H1 (cell line): Measurements from ENCODE around the gene ZBTB18. TPM values are rescaled to one million over a fixed set of nuclear protein-coding genes. Genes with fewer than 3 reads are reported as not detected.

Source experiments
- BCL11A ChIP-seq, 2 experiments: IDR thresholded peaks; one replicate each; pipeline ENCODE4 v1.6.1; 2011; ENCODE audit warnings: low read depth in 2 of 2, low read length in 2 of 2, mild to moderate bottlenecking in 2 of 2
- BRCA1 ChIP-seq: IDR thresholded peaks from 2 replicates; pipeline ENCODE4 v1.6.1; 2012; ENCODE audit warnings: low read depth, low read length, improper control_type of control experiment
- CBX8 ChIP-seq: fragments of 300-800, 300-1000 bp; sonication (generic); IDR thresholded peaks from 2 replicates; pipeline ENCODE4 v1.7.1; 2016; ENCODE audit warnings: low read depth, low read length, borderline replicate concordance
- EZH2 ChIP-seq: fragments of 200-600 bp; sonication (generic); IDR thresholded peaks from 2 replicates; pipeline ENCODE4 v1.7.1; 2012; ENCODE audit warnings: low read depth, mild to moderate bottlenecking, moderate library complexity, low read length, inconsistent platforms; ENCODE audit not compliant: severe bottlenecking
- SIN3A ChIP-seq, 2 experiments: IDR thresholded peaks in 1 of 2; conservative IDR thresholded peaks in 1 of 2; 2 replicates each; pipeline ENCODE4 v1.6.1; 2011 to 2012; ENCODE audit warnings: low read length in 2 of 2, improper control_type of control experiment in 1 of 2, low read depth in 1 of 2, mild to moderate bottlenecking in 1 of 2
- USF2 ChIP-seq: IDR thresholded peaks from 2 replicates; pipeline ENCODE4 v1.6.1; 2011; ENCODE audit warnings: low read length, improper control_type of control experiment
- polyA plus RNA-seq, 7 experiments: library from polyadenylated mRNA; depleted of rRNA in 3 of 7; stranded (reverse) in 5 of 7; unstranded in 2 of 7; fragments of >200 nt in 5 of 7; fragments of 200-250 nt in 2 of 7; gene quantifications; 1 replicate in 5 of 7; 2 replicates in 1 of 7; 4 replicates in 1 of 7; pipeline versions ENCODE4 v1.2.1 to v1.2.3, GENCODE V29; 2011 to 2013; ENCODE audit warnings: missing spikeins in 2 of 7, mixed read lengths in 2 of 7
- total RNA-seq: library from RNA; stranded (reverse); fragmentation: NEBNext Ultra II Directional; extraction: Animal tissue kit (Norgen Biotek cat#: 25700); gene quantifications from 2 replicates; pipeline ENCODE4 v1.2.1, GENCODE V29; 2021
- TF ChIP-seq, protein P1 (sequence below): fragments of 300-600 bp; sonication (generic); IDR thresholded peaks from 2 replicates; pipeline ENCODE4 v1.7.1; 2012; ENCODE audit warnings: low read length, moderate library complexity, mild to moderate bottlenecking, inconsistent platforms; ENCODE audit not compliant: insufficient replicate concordance

The ZBTB18 gene
- total and polyA plus RNA-seq, 2 of the 8 experiments (the other 6 are each of a cell fraction or from before 2014, with no cell fraction given): 8.5 to 14.4 TPM

DNA sequence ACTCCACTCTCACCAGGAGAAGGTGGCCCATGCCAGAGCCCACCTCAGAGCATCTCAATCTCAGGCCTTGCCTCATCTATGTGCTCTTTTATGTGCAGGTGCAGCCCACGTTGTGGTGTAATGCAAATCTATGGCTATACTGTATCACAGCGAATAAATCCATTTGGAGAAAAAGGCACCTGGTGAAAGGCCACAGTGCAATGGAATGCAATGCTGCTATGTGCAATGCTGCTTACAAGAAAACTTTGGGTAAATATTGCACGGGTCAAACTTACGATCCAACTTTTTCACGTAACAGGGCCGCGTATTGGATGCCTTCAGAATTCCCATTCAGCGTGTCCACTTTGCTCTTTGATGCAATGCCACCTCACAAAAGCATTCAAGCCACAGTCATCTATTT is 13.5 kb downstream of the ZBTB18 start (continued):
- TF ChIP-seq, protein P1, sequence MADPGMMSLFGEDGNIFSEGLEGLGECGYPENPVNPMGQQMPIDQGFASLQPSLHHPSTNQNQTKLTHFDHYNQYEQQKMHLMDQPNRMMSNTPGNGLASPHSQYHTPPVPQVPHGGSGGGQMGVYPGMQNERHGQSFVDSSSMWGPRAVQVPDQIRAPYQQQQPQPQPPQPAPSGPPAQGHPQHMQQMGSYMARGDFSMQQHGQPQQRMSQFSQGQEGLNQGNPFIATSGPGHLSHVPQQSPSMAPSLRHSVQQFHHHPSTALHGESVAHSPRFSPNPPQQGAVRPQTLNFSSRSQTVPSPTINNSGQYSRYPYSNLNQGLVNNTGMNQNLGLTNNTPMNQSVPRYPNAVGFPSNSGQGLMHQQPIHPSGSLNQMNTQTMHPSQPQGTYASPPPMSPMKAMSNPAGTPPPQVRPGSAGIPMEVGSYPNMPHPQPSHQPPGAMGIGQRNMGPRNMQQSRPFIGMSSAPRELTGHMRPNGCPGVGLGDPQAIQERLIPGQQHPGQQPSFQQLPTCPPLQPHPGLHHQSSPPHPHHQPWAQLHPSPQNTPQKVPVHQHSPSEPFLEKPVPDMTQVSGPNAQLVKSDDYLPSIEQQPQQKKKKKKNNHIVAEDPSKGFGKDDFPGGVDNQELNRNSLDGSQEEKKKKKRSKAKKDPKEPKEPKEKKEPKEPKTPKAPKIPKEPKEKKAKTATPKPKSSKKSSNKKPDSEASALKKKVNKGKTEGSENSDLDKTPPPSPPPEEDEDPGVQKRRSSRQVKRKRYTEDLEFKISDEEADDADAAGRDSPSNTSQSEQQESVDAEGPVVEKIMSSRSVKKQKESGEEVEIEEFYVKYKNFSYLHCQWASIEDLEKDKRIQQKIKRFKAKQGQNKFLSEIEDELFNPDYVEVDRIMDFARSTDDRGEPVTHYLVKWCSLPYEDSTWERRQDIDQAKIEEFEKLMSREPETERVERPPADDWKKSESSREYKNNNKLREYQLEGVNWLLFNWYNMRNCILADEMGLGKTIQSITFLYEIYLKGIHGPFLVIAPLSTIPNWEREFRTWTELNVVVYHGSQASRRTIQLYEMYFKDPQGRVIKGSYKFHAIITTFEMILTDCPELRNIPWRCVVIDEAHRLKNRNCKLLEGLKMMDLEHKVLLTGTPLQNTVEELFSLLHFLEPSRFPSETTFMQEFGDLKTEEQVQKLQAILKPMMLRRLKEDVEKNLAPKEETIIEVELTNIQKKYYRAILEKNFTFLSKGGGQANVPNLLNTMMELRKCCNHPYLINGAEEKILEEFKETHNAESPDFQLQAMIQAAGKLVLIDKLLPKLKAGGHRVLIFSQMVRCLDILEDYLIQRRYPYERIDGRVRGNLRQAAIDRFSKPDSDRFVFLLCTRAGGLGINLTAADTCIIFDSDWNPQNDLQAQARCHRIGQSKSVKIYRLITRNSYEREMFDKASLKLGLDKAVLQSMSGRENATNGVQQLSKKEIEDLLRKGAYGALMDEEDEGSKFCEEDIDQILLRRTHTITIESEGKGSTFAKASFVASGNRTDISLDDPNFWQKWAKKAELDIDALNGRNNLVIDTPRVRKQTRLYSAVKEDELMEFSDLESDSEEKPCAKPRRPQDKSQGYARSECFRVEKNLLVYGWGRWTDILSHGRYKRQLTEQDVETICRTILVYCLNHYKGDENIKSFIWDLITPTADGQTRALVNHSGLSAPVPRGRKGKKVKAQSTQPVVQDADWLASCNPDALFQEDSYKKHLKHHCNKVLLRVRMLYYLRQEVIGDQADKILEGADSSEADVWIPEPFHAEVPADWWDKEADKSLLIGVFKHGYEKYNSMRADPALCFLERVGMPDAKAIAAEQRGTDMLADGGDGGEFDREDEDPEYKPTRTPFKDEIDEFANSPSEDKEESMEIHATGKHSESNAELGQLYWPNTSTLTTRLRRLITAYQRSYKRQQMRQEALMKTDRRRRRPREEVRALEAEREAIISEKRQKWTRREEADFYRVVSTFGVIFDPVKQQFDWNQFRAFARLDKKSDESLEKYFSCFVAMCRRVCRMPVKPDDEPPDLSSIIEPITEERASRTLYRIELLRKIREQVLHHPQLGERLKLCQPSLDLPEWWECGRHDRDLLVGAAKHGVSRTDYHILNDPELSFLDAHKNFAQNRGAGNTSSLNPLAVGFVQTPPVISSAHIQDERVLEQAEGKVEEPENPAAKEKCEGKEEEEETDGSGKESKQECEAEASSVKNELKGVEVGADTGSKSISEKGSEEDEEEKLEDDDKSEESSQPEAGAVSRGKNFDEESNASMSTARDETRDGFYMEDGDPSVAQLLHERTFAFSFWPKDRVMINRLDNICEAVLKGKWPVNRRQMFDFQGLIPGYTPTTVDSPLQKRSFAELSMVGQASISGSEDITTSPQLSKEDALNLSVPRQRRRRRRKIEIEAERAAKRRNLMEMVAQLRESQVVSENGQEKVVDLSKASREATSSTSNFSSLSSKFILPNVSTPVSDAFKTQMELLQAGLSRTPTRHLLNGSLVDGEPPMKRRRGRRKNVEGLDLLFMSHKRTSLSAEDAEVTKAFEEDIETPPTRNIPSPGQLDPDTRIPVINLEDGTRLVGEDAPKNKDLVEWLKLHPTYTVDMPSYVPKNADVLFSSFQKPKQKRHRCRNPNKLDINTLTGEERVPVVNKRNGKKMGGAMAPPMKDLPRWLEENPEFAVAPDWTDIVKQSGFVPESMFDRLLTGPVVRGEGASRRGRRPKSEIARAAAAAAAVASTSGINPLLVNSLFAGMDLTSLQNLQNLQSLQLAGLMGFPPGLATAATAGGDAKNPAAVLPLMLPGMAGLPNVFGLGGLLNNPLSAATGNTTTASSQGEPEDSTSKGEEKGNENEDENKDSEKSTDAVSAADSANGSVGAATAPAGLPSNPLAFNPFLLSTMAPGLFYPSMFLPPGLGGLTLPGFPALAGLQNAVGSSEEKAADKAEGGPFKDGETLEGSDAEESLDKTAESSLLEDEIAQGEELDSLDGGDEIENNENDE: no peak
- TF ChIP-seq USF2 (no peak), CBX8 (no peak), BRCA1 (no peak), SIN3A (conservative IDR thresholded peaks at IDR 0.05 in 1 of 2, IDR thresholded peaks at IDR 0.05 in 1 of 2; ENCODE audit: low read depth in 1 of 2, low read length in 2 of 2) (no peak), BCL11A (IDR thresholded peaks at IDR 0.05; ENCODE audit: low read depth in 2 of 2, low read length in 2 of 2) (no peak), EZH2 (no peak)
- TF ChIP-seq, all 59 proteins: peak for 0
